Stimulated activated CD8-positive, alpha-beta memory T cell treated with anti-CD3 and anti-CD28 coated beads, Interleukin-2, amount 100 ng/mL, for 48 hours (primary cell): ENCODE data around the gene KCNQ1.

Experiments used
- DNase-seq, 2 donors: peaks; one replicate each; pipeline ENCODE4 v3.0.0-alpha.2; 2020; ENCODE audit warnings: low read depth in 2 of 2

Gene KCNQ1

DNA sequence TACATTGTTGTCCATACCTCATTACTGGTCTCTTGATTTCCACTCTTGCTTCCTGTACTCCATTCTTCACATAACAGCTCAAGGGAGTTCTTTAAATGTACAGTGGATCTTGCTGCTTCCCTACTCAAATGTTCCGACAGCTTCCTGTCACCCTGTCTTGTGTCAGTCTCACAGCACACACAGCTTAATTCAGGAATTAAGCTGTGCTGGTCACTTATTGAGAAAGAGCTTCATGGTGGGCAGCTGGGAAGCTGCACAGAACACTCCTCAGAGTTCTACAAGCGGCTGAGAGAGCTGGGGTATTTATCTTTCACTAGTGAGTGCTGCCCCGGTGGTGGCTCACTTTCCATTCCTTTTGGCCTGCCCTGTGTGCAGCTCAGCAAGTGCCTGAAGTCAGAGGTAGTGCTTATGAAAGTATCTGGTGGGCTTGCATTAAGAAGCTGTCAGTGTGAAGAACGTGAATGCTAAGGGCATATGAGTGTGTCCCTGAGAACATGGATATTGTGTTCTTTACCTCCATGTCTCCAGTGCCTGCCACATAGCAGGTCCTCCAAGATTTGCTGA, 206.3 kb downstream of the KCNQ1 start:
- DNase-seq, result no peak

DNA sequence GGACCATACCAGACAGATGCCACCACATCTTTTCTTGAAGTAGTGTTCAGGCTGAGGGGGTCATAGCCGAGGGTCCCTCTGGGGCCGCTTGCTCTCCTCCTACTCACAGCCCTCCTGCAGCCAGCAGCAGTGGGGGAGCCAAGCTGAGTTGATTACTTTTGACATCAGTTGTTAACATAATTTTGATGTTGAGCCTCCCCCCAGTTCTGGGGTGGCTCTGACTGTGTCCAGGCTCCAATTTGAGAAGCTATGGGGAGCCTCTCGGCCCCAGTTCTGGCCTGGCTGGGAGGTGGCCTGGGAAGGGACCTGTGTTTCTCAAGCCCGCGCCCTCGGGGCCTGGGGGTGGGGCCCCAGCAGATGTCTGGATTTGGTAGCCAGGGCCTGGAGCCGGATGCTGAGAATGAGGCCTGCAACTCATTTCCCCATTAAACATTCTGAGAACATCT, 207.0 kb downstream of the KCNQ1 start:
- DNase-seq, result no peak

DNA sequence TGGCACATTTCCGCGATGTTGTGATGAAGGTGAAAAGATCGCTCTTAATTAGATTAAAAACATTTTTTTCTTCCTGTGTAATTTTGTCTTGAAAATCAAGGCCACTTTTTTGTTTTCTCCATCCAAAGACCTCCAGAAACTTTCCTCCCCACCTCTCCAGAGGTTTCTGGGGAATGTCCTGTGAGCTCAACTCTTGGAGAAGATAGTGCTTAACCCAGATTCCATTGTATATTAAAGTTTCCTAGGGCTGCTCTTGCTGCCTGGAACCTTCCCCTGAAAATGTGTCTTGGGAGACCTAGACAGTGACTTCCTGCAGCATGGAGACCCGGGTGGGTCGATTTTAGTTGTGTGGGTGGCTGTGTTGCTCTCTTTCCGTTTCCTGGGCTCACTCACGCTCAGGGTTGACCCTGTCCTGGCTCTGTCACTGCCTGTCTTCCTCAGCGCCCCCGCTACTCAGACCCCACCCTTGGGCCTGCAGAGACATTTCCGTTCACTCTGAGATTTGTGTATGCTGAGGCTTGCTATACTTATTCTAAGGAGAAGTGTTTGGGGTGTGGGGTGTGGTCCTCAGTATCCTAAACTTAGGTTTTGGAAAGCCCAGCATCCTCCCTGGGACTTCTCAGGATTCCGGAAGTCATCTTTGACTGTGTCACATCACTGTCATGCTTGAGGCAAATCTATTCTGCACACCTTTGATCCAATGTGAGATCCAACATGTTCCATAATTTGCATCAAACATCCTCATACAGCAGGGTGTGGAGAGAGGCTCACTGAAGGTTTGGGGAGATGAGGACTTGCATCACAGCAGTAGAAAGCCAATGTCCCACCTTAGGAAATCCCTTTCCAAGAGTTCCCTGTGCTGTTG, 207.8 kb downstream of the KCNQ1 start:
- DNase-seq, result no peak

DNA sequence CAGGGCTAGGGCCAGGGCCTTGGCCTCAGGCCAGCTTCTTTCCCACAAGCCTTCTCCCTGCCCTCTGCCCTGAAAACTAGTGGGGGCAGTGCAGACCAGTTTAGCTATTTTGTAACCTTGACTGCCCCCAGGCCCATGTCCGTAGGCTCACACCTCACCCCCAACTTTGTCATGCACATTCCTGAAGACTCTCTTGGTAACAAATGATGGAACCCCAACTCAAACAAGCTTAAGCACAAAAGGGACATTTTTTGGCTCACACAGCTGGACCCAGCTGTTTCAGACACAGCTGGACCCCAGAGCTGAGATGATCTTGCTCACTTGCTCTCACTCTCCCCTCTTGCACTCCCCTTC, 208.4 kb downstream of the KCNQ1 start:
- DNase-seq, result no peak

DNA sequence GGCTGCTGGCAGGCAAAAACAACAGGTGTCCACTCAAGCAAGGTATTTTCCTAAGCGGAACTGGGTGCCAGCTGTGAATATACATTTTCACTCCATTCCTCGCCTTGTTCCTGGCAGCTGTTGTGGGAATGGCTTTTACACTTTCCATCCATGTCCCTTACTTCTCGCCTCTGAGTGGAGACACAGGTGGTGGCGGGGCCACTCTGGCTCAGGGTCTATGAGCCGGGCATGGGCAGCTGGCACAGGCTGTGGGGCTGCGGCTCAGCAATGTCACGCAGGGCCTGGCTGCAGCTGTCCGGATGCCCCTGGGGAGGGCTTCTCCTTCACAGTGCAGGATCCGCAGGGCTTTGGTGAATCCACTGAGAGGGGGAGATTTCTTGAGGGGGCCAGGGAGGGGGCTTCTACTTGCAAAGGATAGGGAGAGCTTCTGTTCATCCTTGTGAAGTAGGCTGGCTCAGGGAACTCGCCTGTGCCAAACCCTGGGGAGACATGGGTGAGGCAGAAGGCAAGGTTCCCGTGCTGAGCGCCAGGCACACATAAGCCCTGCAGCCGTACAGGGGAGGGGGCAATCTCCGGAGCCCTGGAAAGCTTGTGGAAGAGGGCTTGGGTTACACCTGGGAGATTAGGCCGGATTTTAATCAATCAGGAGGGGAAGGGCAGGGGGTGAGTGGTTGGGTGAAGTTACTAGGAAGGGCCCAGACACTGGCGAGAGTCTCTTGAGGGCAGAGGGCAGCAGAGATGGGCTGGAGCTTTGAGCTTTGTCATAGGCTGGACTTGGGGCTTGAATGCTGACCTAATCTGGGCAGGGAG, 209.3 kb downstream of the KCNQ1 start:
- DNase-seq, result no peak

DNA sequence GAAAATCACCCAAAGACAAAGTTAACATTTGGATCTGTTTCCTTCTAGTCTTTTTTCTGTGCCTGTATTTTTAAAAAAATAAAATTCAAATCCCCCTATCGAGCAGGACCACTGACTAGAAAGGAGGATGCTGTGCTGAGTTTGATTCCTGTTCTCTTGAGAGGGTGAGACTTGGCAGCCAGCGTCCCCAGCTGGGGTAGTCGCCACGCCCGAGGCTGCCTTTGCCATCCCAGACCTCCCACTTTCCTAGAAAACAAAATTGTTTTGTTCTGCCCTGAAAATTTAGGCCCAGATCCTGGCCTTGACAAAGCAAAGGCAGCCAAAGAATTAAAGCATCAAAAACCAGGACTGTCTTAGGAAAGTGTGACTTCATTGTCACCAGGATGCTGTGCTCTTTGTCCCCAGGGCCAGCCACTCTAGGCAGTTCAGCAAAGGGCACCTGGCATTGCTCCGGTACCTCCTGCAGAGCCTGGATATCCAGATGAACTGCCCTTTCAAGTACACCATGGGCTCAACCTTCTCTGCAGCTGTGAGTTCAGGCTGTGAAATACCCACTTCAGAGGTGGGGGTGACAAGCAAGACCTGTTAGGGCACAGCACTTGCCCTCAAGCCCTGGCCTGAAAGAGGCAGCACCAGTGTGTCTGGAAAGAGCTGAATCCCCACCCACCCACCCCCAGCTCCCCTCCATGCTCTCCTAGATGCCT, 210.4 kb downstream of the KCNQ1 start:
- DNase-seq, result no peak

DNA sequence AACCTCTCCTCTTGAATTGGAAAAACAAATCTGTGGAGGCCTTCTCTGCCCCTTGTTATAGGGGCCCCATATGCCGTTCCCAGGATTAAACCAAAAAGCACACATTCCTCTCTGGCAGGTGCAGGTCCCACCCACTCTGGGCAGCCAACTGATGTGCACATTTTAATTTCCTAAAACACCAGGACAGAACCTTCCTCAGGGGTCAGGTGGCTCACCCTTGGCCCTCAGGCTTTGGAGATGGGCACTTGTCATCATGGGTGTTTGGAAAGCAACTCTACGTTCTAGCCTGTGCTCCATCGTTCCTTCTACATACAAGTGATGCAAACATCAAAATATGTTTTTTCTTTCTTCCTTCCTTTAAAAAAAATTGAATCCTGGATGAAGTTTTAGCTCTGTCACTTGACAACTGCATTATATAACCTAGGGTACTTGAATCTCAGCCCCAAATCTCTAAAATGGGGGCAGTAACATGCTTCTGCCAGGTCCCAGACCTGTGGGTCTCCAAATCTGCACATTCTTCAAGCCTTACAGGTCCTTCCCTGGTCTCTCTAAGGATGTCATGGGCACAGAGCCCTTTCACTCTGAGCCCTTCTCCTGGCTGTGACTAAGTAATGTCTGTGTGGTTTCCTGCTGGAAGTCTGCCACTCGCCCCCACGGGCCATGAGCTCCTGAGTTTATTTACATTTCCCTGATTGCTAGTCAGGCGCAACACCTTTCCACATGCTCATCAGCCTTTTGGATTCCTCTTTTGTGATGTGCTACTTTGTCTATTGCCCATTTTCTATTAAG, 211.2 kb downstream of the KCNQ1 start:
- no peak for DNase-seq

DNA sequence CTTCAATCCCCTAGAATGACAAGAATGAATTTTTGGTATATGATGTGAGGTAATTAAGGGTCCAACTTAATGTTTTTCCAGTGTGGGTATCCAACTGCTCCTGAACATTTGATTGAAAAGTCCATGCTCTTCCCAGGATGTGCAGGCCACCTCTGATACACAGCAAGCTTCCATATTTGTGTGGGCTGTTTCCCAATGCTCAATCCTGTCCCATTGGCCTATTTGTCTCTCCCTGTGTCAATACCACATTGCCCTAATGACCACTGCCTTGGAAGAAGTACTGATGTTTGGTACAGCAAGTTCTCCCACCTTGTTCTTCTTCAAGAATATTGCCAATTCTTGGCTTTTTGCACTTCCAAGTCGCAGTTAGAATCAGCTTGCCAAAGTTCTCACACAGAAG, 212.1 kb downstream of the KCNQ1 start:
- DNase-seq, result no peak

DNA sequence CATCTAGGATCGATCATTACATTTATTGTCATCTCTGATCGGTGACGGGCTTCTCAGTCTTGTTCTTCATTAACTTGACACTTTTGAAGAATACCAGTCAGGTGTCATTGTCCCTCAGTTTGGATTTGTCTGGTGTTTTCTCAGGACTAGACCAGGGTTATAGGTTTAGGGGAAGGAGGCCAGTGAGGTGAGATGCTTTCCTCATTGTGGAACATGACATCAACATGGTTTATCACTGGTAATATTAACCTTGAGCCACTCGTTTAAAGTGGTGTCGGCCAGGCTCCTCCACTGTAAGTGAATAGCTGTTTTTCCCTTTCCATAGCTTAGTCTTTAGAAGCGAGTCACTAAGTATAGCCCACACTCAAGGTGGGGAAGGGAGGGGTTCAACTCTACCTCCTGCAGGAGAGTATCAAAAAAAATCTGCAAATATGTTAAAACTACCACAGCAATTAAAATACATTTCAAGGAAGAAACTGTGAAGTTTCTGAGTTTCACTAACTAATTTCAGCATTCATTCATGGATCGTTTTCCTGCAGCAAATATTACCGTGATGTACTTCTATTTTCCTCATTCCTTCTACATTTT, 213.0 kb downstream of the KCNQ1 start:
- DNase-seq, result no peak

DNA sequence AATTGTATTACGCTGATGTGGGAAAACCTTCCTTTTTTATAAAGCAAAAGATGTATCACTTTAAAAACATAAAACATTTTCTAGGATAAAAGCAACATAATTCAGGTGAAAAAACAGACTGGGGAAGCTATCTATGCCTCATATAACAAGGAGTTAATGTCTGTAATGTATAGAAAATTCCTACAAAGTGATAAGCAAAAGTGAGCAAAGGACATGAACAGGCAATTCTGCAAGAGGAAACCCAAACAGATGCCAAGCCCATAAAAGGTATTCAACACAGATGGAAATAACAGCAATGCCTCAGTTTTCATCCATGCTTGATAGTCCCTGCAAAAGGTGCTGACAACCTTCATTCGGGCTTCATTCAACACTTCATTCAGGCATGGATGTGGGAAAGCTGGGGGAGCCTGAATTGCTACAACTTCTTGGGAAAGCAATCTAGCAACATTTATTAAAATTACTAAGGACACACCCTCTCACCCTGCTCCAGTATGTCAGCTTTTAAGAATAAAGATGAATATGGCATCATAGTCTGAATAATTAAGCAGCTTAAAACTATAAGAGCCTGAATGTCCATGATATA, 215.6 kb downstream of the KCNQ1 start:
- no peak for DNase-seq

DNA sequence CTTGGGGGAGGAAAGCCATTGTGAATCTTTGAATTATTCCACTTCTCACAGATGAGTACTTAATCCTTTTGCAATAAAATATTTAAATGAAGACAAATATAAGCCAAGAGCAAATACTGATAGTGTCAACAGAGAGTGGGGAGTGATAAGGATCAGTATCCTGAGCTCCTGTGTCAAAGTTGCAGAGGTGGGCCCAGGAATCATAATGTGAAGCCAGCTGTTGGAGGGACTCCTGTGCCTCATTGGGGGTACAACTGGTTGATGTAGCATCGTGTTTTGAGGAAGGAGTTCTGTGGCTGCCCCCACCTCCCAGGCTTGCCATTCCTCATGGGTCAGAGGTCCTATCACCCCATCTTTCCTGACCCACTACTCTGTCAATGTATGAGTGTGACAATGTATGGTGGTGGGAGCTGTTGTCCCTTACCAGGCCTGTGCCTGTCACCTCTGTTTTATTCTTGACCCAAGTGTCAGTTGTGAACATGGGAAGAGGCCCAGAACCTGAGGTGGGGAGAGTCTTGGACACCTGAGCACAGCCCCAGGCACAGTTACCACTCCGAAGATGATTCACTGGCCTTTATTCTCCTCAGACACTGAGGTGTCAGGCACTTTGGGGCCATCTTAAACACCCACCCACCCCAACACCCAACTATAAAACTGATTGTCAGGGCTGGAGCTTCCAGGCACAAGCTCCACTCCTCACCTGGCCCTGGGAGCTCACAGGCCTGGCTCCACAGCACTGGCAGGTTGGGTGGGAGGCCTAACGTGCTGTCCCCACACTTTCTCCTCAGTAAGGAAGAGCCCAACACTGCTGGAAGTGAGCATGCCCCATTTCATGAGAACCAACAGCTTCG, 216.6 kb downstream of the KCNQ1 start:
- no peak for DNase-seq

DNA sequence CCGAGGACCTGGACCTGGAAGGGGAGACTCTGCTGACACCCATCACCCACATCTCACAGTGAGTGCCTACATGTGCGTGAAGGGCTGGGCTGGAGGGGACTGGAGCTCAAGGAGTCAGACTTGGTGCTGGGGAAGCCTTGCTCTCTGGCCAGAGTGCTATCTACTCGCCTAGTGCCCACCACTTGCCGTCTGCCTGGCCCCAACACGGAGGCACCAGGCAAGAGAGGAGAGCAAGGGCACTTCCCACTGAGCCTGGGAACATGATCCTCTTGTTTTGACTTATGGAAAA, 217.2 kb downstream of the KCNQ1 start:
- DNase-seq, result no peak

DNA sequence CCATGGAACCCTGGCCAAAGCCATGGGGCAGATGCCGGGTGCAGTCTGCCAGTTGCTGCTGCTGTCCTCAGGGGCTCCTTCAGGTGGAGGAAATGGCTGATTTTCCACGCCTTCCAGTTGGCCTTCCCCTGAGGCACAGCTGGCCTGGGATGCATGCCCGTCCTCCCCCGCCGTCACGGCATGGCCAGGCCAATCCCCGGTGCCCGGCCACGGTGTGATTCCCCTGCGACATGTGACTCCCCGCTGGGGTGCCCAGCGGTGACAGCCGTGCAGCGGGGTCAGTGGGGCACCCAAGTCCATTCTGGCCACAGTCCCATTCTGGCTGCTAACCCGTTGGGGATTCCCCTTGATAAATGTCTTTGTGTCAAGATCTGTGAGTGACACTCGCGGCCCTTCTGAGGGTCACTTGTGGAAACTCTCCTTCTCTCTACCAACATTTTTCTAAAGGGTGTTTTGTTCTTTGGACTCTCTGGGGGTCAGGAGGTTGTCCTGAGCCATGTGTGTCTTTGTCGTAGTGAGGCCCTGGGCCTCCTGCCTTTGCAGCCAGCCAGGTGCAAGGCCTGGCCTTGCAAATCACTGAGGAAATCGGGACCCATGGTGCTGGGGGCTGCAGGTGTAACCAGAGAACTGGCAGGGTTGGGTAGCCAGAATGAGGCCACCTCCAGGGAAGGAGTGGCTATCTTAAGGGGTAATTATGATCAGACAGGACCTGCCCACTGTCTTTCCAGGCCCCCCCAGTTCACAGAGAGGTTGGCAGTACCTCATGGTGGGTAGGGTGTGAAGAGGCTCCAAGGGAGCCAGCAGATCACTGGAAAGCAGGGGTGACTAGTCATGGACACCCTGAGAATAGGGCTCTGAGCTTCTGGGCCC, 217.9 kb downstream of the KCNQ1 start:
- DNase-seq, result no peak

DNA sequence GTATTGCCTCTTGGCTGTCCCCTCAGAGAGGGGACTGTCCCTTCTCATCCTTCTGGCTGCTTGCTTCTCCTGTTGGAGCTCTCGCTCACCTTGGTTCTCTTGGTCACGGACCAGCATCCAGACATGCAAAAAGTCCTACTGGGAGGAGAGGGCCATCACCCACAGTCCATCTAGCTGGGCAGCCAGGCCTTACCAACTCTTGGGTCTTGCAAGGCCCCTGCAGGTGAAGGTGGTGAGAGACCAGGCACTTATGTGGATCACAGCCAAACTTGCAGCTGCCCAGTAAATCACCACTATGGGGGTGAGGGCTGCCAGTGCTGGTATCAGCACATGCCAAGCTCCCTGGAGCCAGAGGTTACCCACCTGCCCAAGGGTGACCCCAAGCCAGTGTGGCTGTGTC, 218.7 kb downstream of the KCNQ1 start:
- no peak for DNase-seq

DNA sequence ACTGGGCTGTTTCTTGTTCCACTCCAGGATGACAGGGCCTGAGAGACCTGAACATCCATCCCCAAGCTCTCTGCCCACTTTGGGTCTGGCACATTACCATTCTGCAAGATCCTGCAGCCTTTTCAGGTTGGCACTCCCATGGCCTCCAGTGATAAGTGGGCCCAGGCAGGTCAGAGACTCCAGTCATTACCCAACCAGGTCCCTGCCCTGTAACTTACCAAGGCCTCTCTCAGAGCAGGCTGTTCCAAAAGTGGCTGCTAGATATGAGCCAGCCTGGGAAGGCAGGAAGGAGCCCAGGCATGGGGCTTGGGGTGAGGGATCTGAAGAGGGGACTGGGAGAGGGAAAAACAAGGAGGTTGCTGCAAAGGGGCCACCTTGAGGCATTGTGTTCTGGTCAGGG, 219.1 kb downstream of the KCNQ1 start:
- no peak for DNase-seq

DNA sequence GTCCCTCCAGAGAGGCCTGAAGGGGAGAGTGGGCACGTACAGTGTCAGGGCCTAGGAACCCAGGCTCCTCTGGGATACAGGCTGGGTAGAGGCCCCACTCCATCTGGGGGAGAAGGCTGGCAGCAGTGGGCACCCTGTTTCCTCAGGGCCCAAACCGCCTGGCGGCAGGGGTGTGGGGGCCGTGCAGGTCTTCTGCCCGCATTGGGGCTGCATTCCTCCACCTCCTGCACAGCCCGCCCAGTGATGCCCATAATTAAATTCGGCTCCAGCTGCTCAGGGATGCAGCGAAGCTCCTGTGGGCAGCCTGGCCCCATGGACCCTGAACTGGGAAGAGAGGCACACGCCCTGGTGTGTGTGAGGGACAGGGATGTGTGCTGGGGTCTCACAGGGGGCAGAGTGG, 219.6 kb downstream of the KCNQ1 start:
- DNase-seq, result no peak

DNA sequence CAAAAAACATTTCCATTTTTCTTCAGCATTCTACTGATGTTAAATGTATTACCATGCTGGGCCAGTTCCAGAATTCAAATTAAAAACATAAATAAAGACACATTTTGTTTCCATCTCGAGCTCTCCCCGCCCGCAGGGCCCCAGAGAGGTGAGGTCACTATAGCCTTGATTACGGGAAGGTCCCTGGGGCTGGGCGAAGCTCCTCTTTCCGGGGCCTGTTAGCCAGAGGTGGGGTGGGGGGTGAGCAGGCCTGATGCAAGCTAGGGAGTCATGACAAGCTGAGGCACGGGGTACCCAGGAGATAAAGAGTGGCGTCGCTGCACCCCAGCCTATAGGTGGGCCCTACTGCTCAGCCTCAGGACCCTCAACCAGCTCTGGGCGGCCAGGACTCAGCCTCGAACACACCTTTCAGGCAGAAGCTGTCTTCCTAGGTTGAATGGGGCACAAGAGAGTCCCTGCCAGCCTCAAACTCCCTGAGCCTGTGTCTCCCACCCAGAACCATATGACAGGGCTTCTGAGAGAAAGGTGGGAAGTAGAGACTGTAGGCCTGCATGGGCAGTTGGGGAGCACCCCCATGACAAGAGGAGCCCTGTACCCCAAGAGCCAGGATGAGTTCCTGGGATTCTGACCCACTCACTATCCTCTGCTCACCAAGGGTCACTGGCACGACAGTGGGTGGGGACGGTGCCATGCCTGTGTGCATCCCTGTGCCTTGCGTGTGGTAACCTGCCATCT, 220.2 kb downstream of the KCNQ1 start:
- no peak for DNase-seq
